Head of caudate nucleus (tissue), 42 donors: ENCODE results near the gene CTH.
"Not testable (repeated sequence)": the region's sequence is repeated elsewhere in the genome, so short reads cannot be mapped to it uniquely, and the experiment has no call there.

ENCODE experiments used
- DNase-seq, 42 donors: peaks; one replicate each; pipeline versions ENCODE4 v3.0.0 to v3.0.0-alpha.2; 2020 to 2021; ENCODE audit warnings: mixed read lengths in 7 of 42
- intact Hi-C: fragments of 100-400 bp; cut with DNase I; formaldehyde crosslinking; loops from one replicate; pipeline ENCODE4 v1.15.0; 2022

The CTH gene

GRCh38 chr1:70401974-70402373 lies 9.1 kb upstream of the CTH start:
- intact Hi-C loops: loop anchor here (10.0 kb wide), 1 partner anchor 177 kb away; the partner anchor contains the start of gene SRSF11
- DNase-seq: no peak

GRCh38 chr1:70403759-70404158 lies 7.3 kb upstream of the CTH start:
- intact Hi-C loops: loop anchor here (10.0 kb wide), 1 partner anchor 179 kb away; the partner anchor contains the start of gene SRSF11
- DNase-seq: no peak

- no peak for DNase-seq
- intact Hi-C loops: loop anchor here (10.0 kb wide), 1 partner anchor 181 kb away; the partner anchor contains the start of gene SRSF11
Measured at GRCh38 chr1:70405780-70406416, 5.2 kb upstream of the CTH start.

GRCh38 chr1:70409136-70409535 lies 1.9 kb upstream of the CTH start:
- intact Hi-C loops: loop anchor here (10.0 kb wide), 1 partner anchor 184 kb away; the partner anchor contains the start of gene SRSF11
- DNase-seq: no peak

GRCh38 chr1:70411360-70411844 lies 334 bp downstream of the CTH start:
- intact Hi-C loops: loop anchor here (10.0 kb wide), 1 partner anchor 57 kb away; the partner anchor contains the start of gene ANKRD13C
- no peak for DNase-seq

- DNase-seq: no peak
- intact Hi-C loops: loop anchor here (10.0 kb wide), 1 partner anchor 61 kb away; the partner anchor contains the start of gene ANKRD13C
Measured at GRCh38 chr1:70415882-70416281, 4.8 kb downstream of the CTH start.

GRCh38 chr1:70418973-70419734 lies 8.1 kb downstream of the CTH start:
- intact Hi-C loops: loop anchor here (10.0 kb wide), 1 partner anchor 64 kb away; the partner anchor contains the start of gene ANKRD13C
- not testable (repeated sequence) for DNase-seq

GRCh38 chr1:70420320-70420719 lies 9.3 kb downstream of the CTH start:
- intact Hi-C loops: no loop called here

GRCh38 chr1:70426154-70427131 lies 15.4 kb downstream of the CTH start:
- intact Hi-C loops: no loop called here
- DNase-seq: no peak

More at GRCh38 chr1:70420320-70420719, 9.3 kb downstream of the CTH start:
- DNase-seq: no peak

- no peak for DNase-seq
- intact Hi-C loops: no loop called here
Measured at GRCh38 chr1:70427976-70428375, 16.9 kb downstream of the CTH start.

- DNase-seq: no peak
- intact Hi-C loops: no loop called here
Measured at GRCh38 chr1:70429219-70429618, 18.2 kb downstream of the CTH start.

GRCh38 chr1:70429757-70430156 lies 18.7 kb downstream of the CTH start:
- no peak for DNase-seq
- intact Hi-C loops: no loop called here

GRCh38 chr1:70431317-70431716 lies 20.2 kb downstream of the CTH start:
- intact Hi-C loops: no loop called here
- no peak for DNase-seq

- no peak for DNase-seq
- intact Hi-C loops: no loop called here
Measured at GRCh38 chr1:70431874-70432273, 20.8 kb downstream of the CTH start.

- no peak for DNase-seq
- intact Hi-C loops: no loop called here
Measured at GRCh38 chr1:70434253-70434859, 23.3 kb downstream of the CTH start.

- peak in 1 of 42 donors; percentile 11 for DNase-seq
Measured at GRCh38 chr1:70436622-70437251, 25.7 kb downstream of the CTH start.

GRCh38 chr1:70438529-70438928 lies 27.5 kb downstream of the CTH start:
- intact Hi-C loops: no loop called here
- DNase-seq: no peak

More at GRCh38 chr1:70436622-70437251, 25.7 kb downstream of the CTH start:
- intact Hi-C loops: no loop called here
